ENCODE results near the gene ZNF407. TPM values are rescaled to one million over a fixed set of nuclear protein-coding genes. Genes with fewer than 3 reads are reported as not detected.

Gene ZNF407
- total and polyA plus RNA-seq, 2 of the 13 experiments (the other 11 are each of a cell fraction or from before 2014, with no cell fraction given), result 2.3 to 8.7 TPM

DNA sequence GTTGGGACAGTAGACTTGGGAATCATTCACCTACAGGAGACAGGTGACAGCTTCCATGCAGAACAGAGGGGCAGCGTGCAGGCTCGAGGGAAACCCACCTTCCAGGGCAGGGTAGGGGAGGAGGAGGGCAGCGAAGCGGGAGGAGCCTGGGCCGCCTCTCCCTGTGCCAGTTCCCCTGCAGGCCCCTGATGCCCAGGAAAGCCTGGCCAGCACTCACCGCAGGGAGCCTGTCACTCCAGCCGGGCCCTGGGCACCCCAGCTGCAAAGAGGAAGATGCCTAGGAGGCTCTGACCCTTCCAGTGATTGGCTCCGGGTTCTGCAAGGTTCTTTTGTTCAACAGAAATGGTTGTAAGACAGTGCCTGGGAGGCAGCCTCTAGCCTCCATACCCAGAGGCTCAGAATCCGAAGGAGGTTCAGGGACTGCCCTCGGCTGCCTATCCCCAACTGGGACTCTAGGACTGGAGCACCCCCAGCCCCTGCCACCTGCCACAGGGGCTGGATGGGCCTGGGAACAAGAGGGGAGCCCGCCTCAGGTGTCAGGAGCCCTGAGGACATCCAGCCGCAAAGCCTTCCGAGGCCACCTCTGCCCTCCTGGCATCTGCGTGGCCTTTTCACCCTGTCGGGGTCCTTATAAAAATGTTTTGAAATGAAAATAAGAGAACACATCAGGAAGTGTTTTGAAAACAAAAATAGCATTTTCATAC lies 508.0 kb downstream of the ZNF407 start:
- Histone ChIP-seq H3K9ac (ENCODE audit: insufficient read depth, low read depth, low read length) (no peak overlapping the region), H3K27me3 (ENCODE audit: control insufficient read depth in 1 of 2, insufficient read depth in 2 of 2, low read length in 2 of 2) (peaks cover 8 to 70% of the 10 kb centered on the region in 2 experiments), H3K36me3 (replicated peaks in 1 of 2; ENCODE audit: control insufficient read depth in 1 of 2, insufficient read depth in 2 of 2, low read length in 2 of 2) (no peaks in the 10 kb centered on the region), H3K27ac (ENCODE audit: extremely low read length, insufficient read depth, low read length) (no peak overlapping the region), H3K4me2 (ENCODE audit: low read depth, low read length) (no peak overlapping the region), H3K4me1 (ENCODE audit: insufficient read depth, low read length) (no peaks in the 10 kb centered on the region), H3K9me3 (ENCODE audit: low read length) (peaks cover 7% of the 10 kb centered on the region; the same call in 1 of the 2 replicates), H2AFZ (ENCODE audit: low read length) (no peak overlapping the region), H3K4me3 (replicated peaks in 1 of 3; ENCODE audit: insufficient read depth in 1 of 3, low read depth in 2 of 3, low read length in 3 of 3) (no peak overlapping the region), H4K20me1 (ENCODE audit: insufficient read depth, low read length) (no peaks in the 10 kb centered on the region), H3K79me2 (ENCODE audit: insufficient read depth, low read length) (no peaks in the 10 kb centered on the region)
- 31% methylated on average over 8 of the region's 15 CpGs for WGBS (ENCODE audit: low lambda C conversion rate)
- no TSS peak for BruUV-seq (replicated peaks)
- ATAC-seq (no peak), FAIRE-seq (no peak), DNase-seq (ENCODE audit: low spot score) (no peak)
- ChIA-PET CTCF (ENCODE audit: low intra/inter-chr PET ratio, low total read pairs) (no interaction called here), POLR2A (no interaction called here)
- in situ Hi-C loops (cut with HindIII; ENCODE audit: extremely low pct_ligation_motif_present, low pct_unique_long_range_greater_than_20kb), result no loop called here
- intact Hi-C loops (cut with micrococcal nuclease; ENCODE audit: unreplicated experiment), result no loop called here
- TF ChIP-seq NCOA5 (CRISPR knock-in tag; IDR thresholded peaks at IDR 0.05) (no peak), AKNA (CRISPR knock-in tag; IDR thresholded peaks at IDR 0.05; ENCODE audit: borderline replicate concordance) (no peak), POGK (CRISPR knock-in tag; conservative IDR thresholded peaks at IDR 0.05) (no peak), ZNF576 (CRISPR knock-in tag; IDR thresholded peaks at IDR 0.05) (no peak), ZNF574 (CRISPR knock-in tag; IDR thresholded peaks at IDR 0.05) (no peak), MYNN (CRISPR knock-in tag; IDR thresholded peaks at IDR 0.05; ENCODE audit: low read depth) (no peak), ZNF784 (CRISPR knock-in tag; IDR thresholded peaks at IDR 0.05; ENCODE audit: borderline replicate concordance) (no peak), CSRNP2 (CRISPR knock-in tag; conservative IDR thresholded peaks at IDR 0.05; ENCODE audit: low read depth) (no peak), POLR2AphosphoS2 (IDR thresholded peaks at IDR 0.05; ENCODE audit: low read depth, low read length) (no peak)
